ENCODE data around the gene ETFRF1.

The ETFRF1 gene

DNA sequence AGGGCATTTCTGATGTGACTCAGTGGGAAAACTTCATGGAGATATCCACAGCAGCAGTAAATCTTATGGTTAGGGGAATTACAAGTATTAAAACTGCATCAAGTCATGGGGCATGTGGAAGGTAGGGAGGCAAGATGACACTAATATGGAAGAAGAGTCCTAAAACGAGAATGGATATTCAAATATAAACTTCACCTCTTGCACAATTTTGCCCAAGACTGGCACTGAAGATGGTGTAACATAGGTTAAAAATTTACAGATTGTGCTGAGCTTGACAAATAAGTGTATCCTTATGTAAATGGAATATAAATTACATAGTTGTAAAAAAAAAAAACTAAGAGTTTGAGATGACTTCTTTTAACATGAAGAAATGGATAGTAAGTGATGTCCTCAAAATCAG, 12.8 kb downstream of the ETFRF1 start:
- H3K27ac ChIP-seq = no peak overlapping the region
- no peak overlapping the region for H3K4me3 ChIP-seq
- no peak for DNase-seq (ENCODE audit: low spot score)
- TF ChIP-seq, protein P1, sequence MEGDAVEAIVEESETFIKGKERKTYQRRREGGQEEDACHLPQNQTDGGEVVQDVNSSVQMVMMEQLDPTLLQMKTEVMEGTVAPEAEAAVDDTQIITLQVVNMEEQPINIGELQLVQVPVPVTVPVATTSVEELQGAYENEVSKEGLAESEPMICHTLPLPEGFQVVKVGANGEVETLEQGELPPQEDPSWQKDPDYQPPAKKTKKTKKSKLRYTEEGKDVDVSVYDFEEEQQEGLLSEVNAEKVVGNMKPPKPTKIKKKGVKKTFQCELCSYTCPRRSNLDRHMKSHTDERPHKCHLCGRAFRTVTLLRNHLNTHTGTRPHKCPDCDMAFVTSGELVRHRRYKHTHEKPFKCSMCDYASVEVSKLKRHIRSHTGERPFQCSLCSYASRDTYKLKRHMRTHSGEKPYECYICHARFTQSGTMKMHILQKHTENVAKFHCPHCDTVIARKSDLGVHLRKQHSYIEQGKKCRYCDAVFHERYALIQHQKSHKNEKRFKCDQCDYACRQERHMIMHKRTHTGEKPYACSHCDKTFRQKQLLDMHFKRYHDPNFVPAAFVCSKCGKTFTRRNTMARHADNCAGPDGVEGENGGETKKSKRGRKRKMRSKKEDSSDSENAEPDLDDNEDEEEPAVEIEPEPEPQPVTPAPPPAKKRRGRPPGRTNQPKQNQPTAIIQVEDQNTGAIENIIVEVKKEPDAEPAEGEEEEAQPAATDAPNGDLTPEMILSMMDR (IDR thresholded peaks at IDR 0.05) = no peak

DNA sequence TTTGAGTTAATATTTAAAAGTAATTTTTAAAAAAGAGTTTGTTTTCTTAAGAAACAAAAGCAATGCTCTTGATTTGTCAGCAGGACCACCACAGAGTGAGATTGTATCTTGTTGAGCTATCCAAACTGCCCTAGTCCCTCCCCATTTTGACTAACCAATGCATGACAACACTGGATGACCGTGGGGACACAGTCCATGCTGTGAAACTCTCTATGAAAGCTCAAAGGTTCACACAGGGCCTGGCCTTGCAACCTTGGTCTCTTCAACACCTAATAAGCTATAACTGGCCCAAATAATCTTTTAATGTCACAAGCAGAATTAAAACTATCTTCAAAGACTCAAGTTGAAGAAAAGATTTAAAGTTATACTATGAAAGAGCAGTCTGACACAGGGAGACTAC, 13.5 kb downstream of the ETFRF1 start:
- H3K4me3 ChIP-seq = no peak overlapping the region
- TF ChIP-seq, protein P1 (IDR thresholded peaks at IDR 0.05) = no peak
- no peak overlapping the region for H3K27ac ChIP-seq
- no peak for DNase-seq (ENCODE audit: low spot score)

DNA sequence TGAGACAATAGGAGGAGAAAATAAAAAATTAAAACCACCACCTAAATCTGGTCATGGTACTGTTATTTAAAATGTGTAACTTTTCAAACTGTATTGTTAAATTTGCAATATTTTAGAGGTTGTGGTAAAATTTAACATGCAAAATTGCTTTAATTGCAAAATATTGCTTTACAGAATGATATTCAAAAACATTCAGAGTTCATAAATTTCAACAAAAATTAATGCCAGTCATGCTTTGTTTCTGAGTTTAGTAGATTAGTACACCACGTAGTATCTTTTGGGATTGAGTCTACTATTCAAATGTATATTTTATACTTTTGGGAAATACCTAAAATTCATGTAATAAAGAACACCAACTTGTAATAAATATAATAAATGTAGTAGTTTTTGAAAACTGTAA, 18.3 kb downstream of the ETFRF1 start:
- Histone ChIP-seq H3K27ac (no peak overlapping the region), H3K4me3 (no peak overlapping the region)
- no peak for DNase-seq (ENCODE audit: low spot score)
- TF ChIP-seq, protein P1 (IDR thresholded peaks at IDR 0.05) = no peak

DNA sequence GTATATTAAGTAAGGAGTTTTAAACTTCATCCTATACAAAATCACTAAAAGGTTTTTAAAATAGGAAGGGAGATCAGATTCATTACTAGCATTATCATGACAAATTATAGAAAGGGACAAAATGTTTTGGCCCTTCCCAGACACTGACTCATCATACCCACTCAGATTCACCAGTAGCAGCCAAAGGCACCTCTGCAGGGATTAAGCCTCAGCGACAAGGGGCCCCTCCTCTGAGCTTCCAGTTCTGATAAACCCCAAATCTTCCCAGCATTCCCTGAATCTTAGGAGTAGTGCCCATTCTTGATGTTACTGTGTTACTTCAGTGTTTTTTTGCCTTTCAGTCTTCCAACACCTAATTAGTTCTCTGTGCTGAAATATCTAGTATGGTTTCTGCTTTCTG, 41.2 kb downstream of the ETFRF1 start:
- no peak overlapping the region for H3K4me3 ChIP-seq
- DNase-seq (ENCODE audit: low spot score) = no peak
- TF ChIP-seq, protein P1 (IDR thresholded peaks at IDR 0.05) = no peak
- H3K27ac ChIP-seq = no peak overlapping the region

DNA sequence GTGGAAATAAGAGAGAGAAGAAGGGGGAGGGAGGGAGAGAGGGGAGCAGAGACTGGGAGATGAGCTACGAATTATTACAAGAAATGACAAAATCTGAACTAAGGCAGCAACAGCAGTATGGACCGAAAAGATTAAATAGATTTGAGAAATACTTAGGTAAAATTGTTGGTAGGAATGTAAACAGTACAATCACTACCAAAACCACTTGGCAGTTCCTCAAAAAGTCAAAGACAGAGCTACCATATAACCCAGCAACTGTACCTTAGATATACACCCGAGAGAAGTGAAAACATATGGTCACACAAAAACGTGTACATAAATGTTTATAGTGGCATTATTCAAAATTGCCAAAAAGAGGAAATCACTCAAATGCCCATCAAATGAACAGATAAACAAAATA, 41.6 kb downstream of the ETFRF1 start:
- H3K4me3 ChIP-seq = no peak overlapping the region
- H3K27ac ChIP-seq = no peak overlapping the region
- no peak for DNase-seq (ENCODE audit: low spot score)
- TF ChIP-seq, protein P1 (IDR thresholded peaks at IDR 0.05) = no peak

DNA sequence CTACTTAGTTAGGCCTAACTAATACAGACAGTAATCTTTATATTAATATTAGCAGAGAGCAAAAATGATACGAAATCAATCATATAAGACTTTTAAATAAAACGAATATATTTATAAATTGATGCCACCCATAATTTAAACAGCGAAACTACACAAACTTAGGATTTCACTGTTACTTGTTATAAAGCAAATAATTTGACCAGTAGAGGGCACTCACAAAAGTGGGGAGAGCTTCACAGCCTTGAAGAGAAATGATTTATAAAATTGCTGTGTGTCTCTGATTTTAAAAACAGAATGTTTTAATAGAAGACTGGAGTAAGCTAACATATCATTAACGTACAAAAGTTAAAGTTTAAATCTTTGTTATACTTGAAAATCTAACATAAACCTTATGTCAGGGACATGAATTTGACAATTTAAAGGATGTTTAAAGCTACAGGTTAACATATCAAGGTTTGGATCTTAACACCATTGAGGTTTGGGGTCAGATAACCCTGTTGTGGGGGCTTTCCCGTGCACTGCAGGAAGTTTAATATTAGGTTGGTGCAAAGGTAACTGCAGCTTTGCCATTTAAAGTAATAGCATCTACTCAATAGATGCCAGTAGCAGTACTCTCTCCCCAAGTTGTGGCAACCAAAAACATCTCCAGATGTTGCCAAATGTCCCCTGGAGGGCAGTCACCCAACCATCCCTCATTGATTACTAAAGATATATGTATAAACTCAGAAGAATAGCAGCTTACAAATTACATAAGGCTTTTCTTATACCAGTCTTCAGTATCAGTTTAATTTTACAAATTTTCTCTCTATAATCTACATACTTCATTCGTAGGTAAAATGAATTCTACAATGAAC, 46.4 kb downstream of the ETFRF1 start:
- TF ChIP-seq, protein P1 (IDR thresholded peaks at IDR 0.05) = peak; percentile 34
- no peak overlapping the region for H3K4me3 ChIP-seq
- H3K27ac ChIP-seq = no peak overlapping the region
- DNase-seq (ENCODE audit: low spot score) = no peak
